ENCODE measurements around the gene SPDYA. TPM values are rescaled to one million over a fixed set of nuclear protein-coding genes. Genes with fewer than 3 reads are reported as not detected.

Gene SPDYA
- total RNA-seq, 4 donors from 2014 or later, result 3.2 to 7.3 TPM; not detected in 2

DNA sequence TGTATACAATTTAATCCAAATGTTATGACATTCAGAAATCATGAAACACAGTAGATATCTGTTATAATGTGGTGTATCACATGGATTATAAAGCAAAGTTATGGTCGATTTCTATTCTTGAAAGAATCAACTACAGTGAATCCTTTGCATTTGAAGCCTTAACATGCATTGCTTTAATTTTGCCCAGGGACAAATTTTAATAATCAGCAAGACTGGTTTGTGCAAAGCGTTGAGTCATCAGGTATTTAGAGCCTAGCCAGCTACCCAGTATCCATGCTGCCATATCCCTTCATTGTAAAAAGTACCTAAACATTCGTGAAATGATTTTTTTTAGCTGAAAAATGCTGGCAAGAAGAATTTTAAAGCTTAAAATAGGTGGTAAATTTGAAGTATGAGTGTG is 8.9 kb upstream of the SPDYA start:
- Histone ChIP-seq H3K9me3 (no peaks in the 10 kb centered on the region), H3K4me1 (peaks cover 0 to 8% of the 10 kb centered on the region in 2 donors), H3K27ac (no peak overlapping the region), H3K27me3 (no peaks in the 10 kb centered on the region), H3K4me3 (no peak overlapping the region), H3K36me3 (no peaks in the 10 kb centered on the region)
- intact Hi-C loops (cut with DNase I; ENCODE audit: low total_unique reads), result no loop called here
- no peak for DNase-seq
- TF ChIP-seq CTCF (IDR thresholded peaks at IDR 0.05) (no peak), POLR2A (IDR thresholded peaks at IDR 0.05) (no peak)

DNA sequence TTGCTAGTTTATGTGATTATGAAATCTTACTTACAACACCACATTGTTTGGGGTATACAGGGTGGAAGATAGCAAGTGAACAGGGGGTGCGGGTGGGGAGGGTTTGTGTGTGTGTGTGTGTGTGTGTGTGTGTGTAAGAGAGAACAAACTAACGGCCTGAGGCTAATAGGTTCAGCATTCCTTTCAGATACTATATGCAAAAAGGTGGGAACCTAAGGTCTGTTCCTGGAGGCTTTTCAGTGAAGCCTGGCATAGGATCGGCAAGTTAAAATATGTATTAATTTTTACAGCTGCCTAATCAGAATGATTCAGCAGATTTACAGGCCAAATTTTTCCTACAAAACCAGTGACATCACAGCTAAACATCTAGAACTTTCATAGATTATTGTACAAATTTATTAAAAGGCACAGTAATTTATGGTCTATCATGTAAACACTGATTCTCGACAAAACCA is 7.6 kb upstream of the SPDYA start:
- H3K27ac ChIP-seq, result peak overlapping the region; percentile 1 to 25
- intact Hi-C loops (cut with DNase I; ENCODE audit: low total_unique reads), result no loop called here

GRCh38 chr2:28809927-28810326 is 707 bp upstream of the SPDYA start:
- no peaks in the 10 kb centered on the region for H3K27me3 ChIP-seq
- no peaks in the 10 kb centered on the region for H3K36me3 ChIP-seq
- peak overlapping the region in 1 of 2 donors; percentile 24 for H3K27ac ChIP-seq
- no peaks in the 10 kb centered on the region for H3K9me3 ChIP-seq
- H3K4me3 ChIP-seq, result peak overlapping the region in 1 of 2 donors; percentile 29
- H3K4me1 ChIP-seq, result no peaks in the 10 kb centered on the region
- intact Hi-C loops (cut with DNase I; ENCODE audit: low total_unique reads), result loop anchor here (10.0 kb wide), 1 partner anchor 245 kb away; no protein-coding TSS in a partner anchor
- DNase-seq, result peak in 1 of 2 donors; percentile 30
- no peak for TF ChIP-seq CTCF (IDR thresholded peaks at IDR 0.05)
- TF ChIP-seq POLR2A (IDR thresholded peaks at IDR 0.05), result no peak

More for the DNA sequence above, 7.6 kb upstream of the SPDYA start:
- TF ChIP-seq CTCF (IDR thresholded peaks at IDR 0.05) (no peak), POLR2A (IDR thresholded peaks at IDR 0.05) (no peak)
- DNase-seq, result no peak
- Histone ChIP-seq H3K36me3 (no peaks in the 10 kb centered on the region), H3K27me3 (no peaks in the 10 kb centered on the region), H3K9me3 (no peaks in the 10 kb centered on the region), H3K4me3 (no peak overlapping the region), H3K4me1 (peaks cover 0 to 8% of the 10 kb centered on the region in 2 donors)

- Histone ChIP-seq H3K4me3 (no peak overlapping the region), H3K4me1 (no peaks in the 10 kb centered on the region)
Observed at GRCh38 chr2:28818053-28818452, 7.4 kb downstream of the SPDYA start.

More at GRCh38 chr2:28818053-28818452, 7.4 kb downstream of the SPDYA start:
- TF ChIP-seq CTCF (IDR thresholded peaks at IDR 0.05), result no peak
- TF ChIP-seq POLR2A (IDR thresholded peaks at IDR 0.05), result no peak
- Histone ChIP-seq H3K27me3 (no peaks in the 10 kb centered on the region), H3K9me3 (no peaks in the 10 kb centered on the region), H3K36me3 (no peaks in the 10 kb centered on the region), H3K27ac (no peak overlapping the region)
- no peak for DNase-seq
- intact Hi-C loops (cut with DNase I; ENCODE audit: low total_unique reads), result loop anchor here (10.0 kb wide), 1 partner anchor 253 kb away; no protein-coding TSS in a partner anchor
